T follicular helper cell (primary cell): ENCODE data around the gene C1orf21.

ENCODE experiments used
- DNase-seq: peaks from one replicate; pipeline ENCODE4 v3.0.0-alpha.2; 2020; ENCODE audit warnings: low read depth

Gene C1orf21

GRCh38 chr1:184449916-184450315, 63.1 kb downstream of the C1orf21 start:
- DNase-seq: no peak

GRCh38 chr1:184455786-184456185, 69.0 kb downstream of the C1orf21 start:
- no peak for DNase-seq

GRCh38 chr1:184456189-184456588, 69.4 kb downstream of the C1orf21 start:
- DNase-seq: no peak

GRCh38 chr1:184457500-184457899, 70.7 kb downstream of the C1orf21 start:
- no peak for DNase-seq

GRCh38 chr1:184461321-184461720, 74.5 kb downstream of the C1orf21 start:
- no peak for DNase-seq

GRCh38 chr1:184462155-184462554, 75.3 kb downstream of the C1orf21 start:
- DNase-seq: no peak

GRCh38 chr1:184462990-184463389, 76.2 kb downstream of the C1orf21 start:
- no peak for DNase-seq

GRCh38 chr1:184463680-184464079, 76.9 kb downstream of the C1orf21 start:
- no peak for DNase-seq

GRCh38 chr1:184464757-184465156, 77.9 kb downstream of the C1orf21 start:
- no peak for DNase-seq

- no peak for DNase-seq
Measured at GRCh38 chr1:184465489-184466146, 78.8 kb downstream of the C1orf21 start.

GRCh38 chr1:184467295-184467694, 80.5 kb downstream of the C1orf21 start:
- DNase-seq: no peak

GRCh38 chr1:184469396-184469795, 82.6 kb downstream of the C1orf21 start:
- DNase-seq: no peak

- DNase-seq: no peak
Measured at GRCh38 chr1:184471686-184472085, 84.9 kb downstream of the C1orf21 start.

- no peak for DNase-seq
Measured at GRCh38 chr1:184472136-184472535, 85.3 kb downstream of the C1orf21 start.

GRCh38 chr1:184473176-184473966, 86.5 kb downstream of the C1orf21 start:
- no peak for DNase-seq

- DNase-seq: no peak
Measured at GRCh38 chr1:184476187-184476586, 89.4 kb downstream of the C1orf21 start.

GRCh38 chr1:184479435-184480167, 92.8 kb downstream of the C1orf21 start:
- DNase-seq: no peak

GRCh38 chr1:184480736-184481135, 93.9 kb downstream of the C1orf21 start:
- DNase-seq: no peak

GRCh38 chr1:184482136-184482535, 95.3 kb downstream of the C1orf21 start:
- no peak for DNase-seq

GRCh38 chr1:184483101-184483683, 96.4 kb downstream of the C1orf21 start:
- DNase-seq: no peak

- no peak for DNase-seq
Measured at GRCh38 chr1:184485751-184486723, 99.2 kb downstream of the C1orf21 start.
